SK-N-DZ (cell line): ENCODE measurements around the gene CCDC88B.
A peak's percentile ranks its signal among the peaks of the same experiment; 100 is the strongest.

Source experiments
- DNase-seq: peaks from one replicate; pipeline ENCODE4 v3.0.0-alpha.2; 2015; ENCODE audit warnings: low spot score

The CCDC88B gene

GRCh38 chr11:64358907-64359711 lies 19.1 kb downstream of the CCDC88B start, which contains the start of gene RPS6KA4:
TSS of gene RPS6KA4 (plus strand) at chr11:64359162. CDS start at chr11:64359236, 74 bp downstream.
- DNase-seq = no peak

- no peak for DNase-seq
These were observed 19.9 kb downstream of the CCDC88B start for GRCh38 chr11:64359712-64360445.

- no peak for DNase-seq
These were observed 20.5 kb downstream of the CCDC88B start for GRCh38 chr11:64360448-64360921.

GRCh38 chr11:64361659-64362058 lies 21.7 kb downstream of the CCDC88B start:
- DNase-seq = no peak

- no peak for DNase-seq
These were observed 22.3 kb downstream of the CCDC88B start for GRCh38 chr11:64362339-64362738.

- DNase-seq = no peak
These were observed 24.4 kb downstream of the CCDC88B start for GRCh38 chr11:64364435-64364834.

- DNase-seq = no peak
These were observed 24.9 kb downstream of the CCDC88B start for GRCh38 chr11:64364911-64365310.

GRCh38 chr11:64366751-64367150 lies 26.7 kb downstream of the CCDC88B start:
- DNase-seq = no peak

- no peak for DNase-seq
These were observed 28.1 kb downstream of the CCDC88B start for GRCh38 chr11:64367931-64368672.

- no peak for DNase-seq
These were observed 28.7 kb downstream of the CCDC88B start for GRCh38 chr11:64368673-64369074.

GRCh38 chr11:64369440-64370421 lies 29.7 kb downstream of the CCDC88B start:
- no peak for DNase-seq

- DNase-seq = no peak
These were observed 31.2 kb downstream of the CCDC88B start for GRCh38 chr11:64371201-64371600.

GRCh38 chr11:64372021-64372420 lies 32.0 kb downstream of the CCDC88B start:
- no peak for DNase-seq

- DNase-seq = peak; percentile 95
These were observed 33.0 kb downstream of the CCDC88B start for GRCh38 chr11:64372802-64373597.

GRCh38 chr11:64373598-64373974 lies 33.6 kb downstream of the CCDC88B start:
- DNase-seq = no peak

- DNase-seq = no peak
These were observed 36.1 kb downstream of the CCDC88B start for GRCh38 chr11:64376071-64376470.

- DNase-seq = peak; percentile 44
These were observed 38.4 kb downstream of the CCDC88B start for GRCh38 chr11:64378335-64378880.

- DNase-seq = no peak
These were observed 39.2 kb downstream of the CCDC88B start for GRCh38 chr11:64379160-64379559.
